HL-60 (cell line): Measurements from ENCODE around the gene CIROP.

Experiments
- CTCF ChIP-seq: IDR thresholded peaks from one replicate; pipeline ENCODE4 v1.5.1; 2011; ENCODE audit warnings: low read length, control low read depth, inconsistent platforms; ENCODE audit not compliant: insufficient read depth
- GABPA ChIP-seq: IDR thresholded peaks from 2 replicates; pipeline ENCODE4 v1.6.1; 2012; ENCODE audit warnings: low read depth
- POLR2AphosphoS5 ChIP-seq: IDR thresholded peaks from 2 replicates; pipeline ENCODE4 v1.6.1; 2012; ENCODE audit warnings: low read depth
- REST ChIP-seq: IDR thresholded peaks from 2 replicates; pipeline ENCODE4 v1.6.1; 2012; ENCODE audit warnings: low read depth; ENCODE audit not compliant: insufficient replicate concordance

- TF ChIP-seq CTCF: no peak
- TF ChIP-seq REST: no peak
- no peak for TF ChIP-seq POLR2AphosphoS5
- no peak for TF ChIP-seq GABPA
These were observed 24.4 kb upstream of the CIROP start for GRCh38 chr14:23128969-23129758.
